ENCODE measurements around the gene AVEN. TPM values are rescaled to one million over a fixed set of nuclear protein-coding genes. Genes with fewer than 3 reads are reported as not detected.

The AVEN gene
- total RNA-seq, 2 donors from 2014 or later: 12.9 to 18.9 TPM

DNA sequence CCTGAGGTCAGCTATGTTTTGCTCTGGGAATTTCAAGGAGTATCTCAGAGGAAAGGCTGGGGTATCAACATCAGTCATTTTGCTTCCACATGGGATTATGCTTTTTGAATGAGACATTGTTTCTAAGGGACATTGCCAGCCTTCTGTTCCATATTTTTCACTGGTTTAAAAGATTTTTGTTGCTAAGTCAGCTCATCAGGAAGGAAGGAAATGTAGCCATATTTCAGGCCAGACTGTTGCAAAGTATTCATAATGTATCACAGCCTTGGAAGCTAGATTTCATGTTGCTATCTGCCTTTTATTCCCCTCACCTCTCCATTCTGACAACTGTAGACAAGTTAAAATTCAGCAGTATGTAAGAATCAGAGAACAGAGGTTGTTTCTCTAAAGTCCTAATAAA lies 131.7 kb downstream of the AVEN start:
- no peaks in the 10 kb centered on the region for H3K36me3 ChIP-seq
- H3K4me1 ChIP-seq: no peaks in the 10 kb centered on the region
- H3K9me3 ChIP-seq: no peaks in the 10 kb centered on the region
- TF ChIP-seq, protein P1, sequence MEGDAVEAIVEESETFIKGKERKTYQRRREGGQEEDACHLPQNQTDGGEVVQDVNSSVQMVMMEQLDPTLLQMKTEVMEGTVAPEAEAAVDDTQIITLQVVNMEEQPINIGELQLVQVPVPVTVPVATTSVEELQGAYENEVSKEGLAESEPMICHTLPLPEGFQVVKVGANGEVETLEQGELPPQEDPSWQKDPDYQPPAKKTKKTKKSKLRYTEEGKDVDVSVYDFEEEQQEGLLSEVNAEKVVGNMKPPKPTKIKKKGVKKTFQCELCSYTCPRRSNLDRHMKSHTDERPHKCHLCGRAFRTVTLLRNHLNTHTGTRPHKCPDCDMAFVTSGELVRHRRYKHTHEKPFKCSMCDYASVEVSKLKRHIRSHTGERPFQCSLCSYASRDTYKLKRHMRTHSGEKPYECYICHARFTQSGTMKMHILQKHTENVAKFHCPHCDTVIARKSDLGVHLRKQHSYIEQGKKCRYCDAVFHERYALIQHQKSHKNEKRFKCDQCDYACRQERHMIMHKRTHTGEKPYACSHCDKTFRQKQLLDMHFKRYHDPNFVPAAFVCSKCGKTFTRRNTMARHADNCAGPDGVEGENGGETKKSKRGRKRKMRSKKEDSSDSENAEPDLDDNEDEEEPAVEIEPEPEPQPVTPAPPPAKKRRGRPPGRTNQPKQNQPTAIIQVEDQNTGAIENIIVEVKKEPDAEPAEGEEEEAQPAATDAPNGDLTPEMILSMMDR (IDR thresholded peaks at IDR 0.05): no peak
- no peak for DNase-seq (ENCODE audit: low spot score)
- no peak overlapping the region for H3K4me3 ChIP-seq
- H3K27ac ChIP-seq: no peak overlapping the region
- H3K27me3 ChIP-seq: no peaks in the 10 kb centered on the region

GRCh38 chr15:33903661-33904060 lies 135.3 kb downstream of the AVEN start:
- no peak for DNase-seq (ENCODE audit: low spot score)
- no peaks in the 10 kb centered on the region for H3K36me3 ChIP-seq
- TF ChIP-seq, protein P1 (IDR thresholded peaks at IDR 0.05): no peak
- no peaks in the 10 kb centered on the region for H3K4me1 ChIP-seq
- H3K9me3 ChIP-seq: no peaks in the 10 kb centered on the region
- no peak overlapping the region for H3K27ac ChIP-seq
- H3K27me3 ChIP-seq: no peaks in the 10 kb centered on the region
- H3K4me3 ChIP-seq: no peak overlapping the region

GRCh38 chr15:33902043-33902442 lies 137.0 kb downstream of the AVEN start:
- no peaks in the 10 kb centered on the region for H3K9me3 ChIP-seq
- H3K27ac ChIP-seq: no peak overlapping the region
- no peaks in the 10 kb centered on the region for H3K4me1 ChIP-seq
- DNase-seq (ENCODE audit: low spot score): no peak
- H3K36me3 ChIP-seq: no peaks in the 10 kb centered on the region
- TF ChIP-seq, protein P1 (IDR thresholded peaks at IDR 0.05): no peak
- H3K27me3 ChIP-seq: no peaks in the 10 kb centered on the region
- no peak overlapping the region for H3K4me3 ChIP-seq

DNA sequence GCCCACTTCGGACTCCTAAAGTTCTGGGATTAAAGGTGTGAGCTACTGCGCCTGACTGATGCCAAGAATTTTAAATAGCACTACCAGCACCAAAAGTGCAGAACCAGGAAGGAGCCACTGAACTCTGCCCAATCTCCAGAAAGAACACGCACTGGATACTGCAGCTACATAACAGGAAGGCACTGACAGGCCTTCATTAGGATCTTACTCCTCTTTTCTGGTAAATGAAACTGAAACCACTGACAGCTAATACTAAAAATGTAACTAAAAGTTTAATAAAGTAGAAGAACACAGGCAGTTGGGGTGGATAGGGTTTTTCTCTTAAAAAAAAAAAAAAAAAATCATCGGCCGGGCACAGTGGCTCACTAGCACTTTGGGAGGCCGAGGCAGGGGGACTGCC lies 144.8 kb downstream of the AVEN start:
- Histone ChIP-seq H3K4me1 (no peaks in the 10 kb centered on the region), H3K9me3 (no peaks in the 10 kb centered on the region), H3K36me3 (no peaks in the 10 kb centered on the region), H3K4me3 (no peak overlapping the region), H3K27me3 (no peaks in the 10 kb centered on the region), H3K27ac (no peak overlapping the region)
- TF ChIP-seq, protein P1 (IDR thresholded peaks at IDR 0.05): no peak
- DNase-seq (ENCODE audit: low spot score): no peak

DNA sequence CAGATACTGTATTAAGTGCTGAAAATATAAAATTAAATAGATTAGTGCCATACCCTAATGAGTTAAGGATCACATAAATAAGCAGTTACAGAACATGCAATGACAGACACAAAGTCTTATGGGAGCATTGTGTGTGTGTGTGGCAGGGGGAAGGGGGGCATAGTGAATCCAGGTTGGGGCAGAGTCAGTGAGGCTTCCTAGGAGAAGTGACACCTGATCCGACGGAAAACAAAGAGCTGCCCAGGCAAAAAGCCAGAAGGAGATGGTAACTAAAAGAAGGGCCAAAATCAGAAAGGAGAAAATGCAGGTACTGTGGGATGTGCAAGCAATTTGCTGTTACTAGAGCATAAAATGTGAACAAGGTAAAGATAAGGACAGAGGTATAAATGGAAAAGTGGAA lies 150.8 kb downstream of the AVEN start:
- H3K4me3 ChIP-seq: no peak overlapping the region
- H3K27me3 ChIP-seq: no peaks in the 10 kb centered on the region
- TF ChIP-seq, protein P1 (IDR thresholded peaks at IDR 0.05): no peak
- H3K36me3 ChIP-seq: no peaks in the 10 kb centered on the region
- no peaks in the 10 kb centered on the region for H3K4me1 ChIP-seq
- H3K9me3 ChIP-seq: no peaks in the 10 kb centered on the region
- no peak overlapping the region for H3K27ac ChIP-seq
- no peak for DNase-seq (ENCODE audit: low spot score)

- DNase-seq (ENCODE audit: low spot score): no peak
- H3K27me3 ChIP-seq: no peaks in the 10 kb centered on the region
- H3K4me1 ChIP-seq: no peaks in the 10 kb centered on the region
- H3K9me3 ChIP-seq: no peaks in the 10 kb centered on the region
- no peak overlapping the region for H3K27ac ChIP-seq
- TF ChIP-seq, protein P1 (IDR thresholded peaks at IDR 0.05): no peak
- no peaks in the 10 kb centered on the region for H3K36me3 ChIP-seq
- no peak overlapping the region for H3K4me3 ChIP-seq
These were observed 156.1 kb downstream of the AVEN start for GRCh38 chr15:33882921-33883320.

Data from right atrium auricular region (tissue), 2 donors.